Measurements from ENCODE around the gene OCIAD1. TPM values are rescaled to one million over a fixed set of nuclear protein-coding genes. Genes with fewer than 3 reads are reported as not detected.
"Not testable (repeated sequence)": the region's sequence is repeated elsewhere in the genome, so short reads cannot be mapped to it uniquely, and the experiment has no call there.

The OCIAD1 gene
- total RNA-seq, 1 experiment from 2014 or later: 61.0 TPM

DNA sequence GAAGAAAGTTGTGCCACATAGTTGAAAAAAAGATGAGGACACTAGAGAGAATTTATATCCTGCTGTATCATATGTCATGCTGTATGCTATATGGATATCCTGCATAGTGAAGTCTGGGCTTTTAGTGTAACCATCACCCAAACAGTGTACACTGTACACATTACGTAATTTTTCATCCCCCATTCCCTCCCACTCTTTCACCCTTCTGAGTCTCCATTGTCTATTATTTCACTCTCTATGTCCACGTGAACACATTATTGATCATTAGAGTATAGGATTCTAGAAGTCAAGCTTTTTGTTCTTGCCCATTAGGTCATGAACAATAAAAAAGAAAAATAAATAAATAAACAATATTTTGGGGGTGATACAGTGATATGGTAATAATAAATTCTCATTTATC, 32.8 kb upstream of the OCIAD1 start:
- CTCF ChIA-PET: no interaction called here
- Histone ChIP-seq H3K27ac (ENCODE audit: low read length) (no peak overlapping the region), H3K36me3 (ENCODE audit: low read depth, low read length) (no peaks in the 10 kb centered on the region), H3F3A (ENCODE audit: low read length, unreplicated experiment) (no peaks in the 10 kb centered on the region), H3K79me2 (ENCODE audit: low read length) (no peaks in the 10 kb centered on the region), H3K4me3 (ENCODE audit: low read length) (no peak overlapping the region), H4K20me1 (ENCODE audit: low read length) (no peaks in the 10 kb centered on the region), H3K9me2 (replicated peaks; ENCODE audit: low read length) (no peaks in the 10 kb centered on the region), H3K4me1 (ENCODE audit: insufficient read depth, low read length) (peaks cover 36% of the 10 kb centered on the region), H3K9me3 (ENCODE audit: low read length) (no peaks in the 10 kb centered on the region), H3K4me2 (ENCODE audit: low read length) (no peak overlapping the region), H3K27me3 (ENCODE audit: low read length) (no peaks in the 10 kb centered on the region), H2AFZ (ENCODE audit: low read length) (no peak overlapping the region), H3K9ac (ENCODE audit: low read length) (no peak overlapping the region)
- TF ChIP-seq EZH2phosphoT487 (IDR thresholded peaks at IDR 0.05; ENCODE audit: borderline replicate concordance, low read length) (no peak), EZH2 (IDR thresholded peaks at IDR 0.05; ENCODE audit: low read length, unreplicated experiment) (no peak)
- TF ChIP-seq, protein P1, sequence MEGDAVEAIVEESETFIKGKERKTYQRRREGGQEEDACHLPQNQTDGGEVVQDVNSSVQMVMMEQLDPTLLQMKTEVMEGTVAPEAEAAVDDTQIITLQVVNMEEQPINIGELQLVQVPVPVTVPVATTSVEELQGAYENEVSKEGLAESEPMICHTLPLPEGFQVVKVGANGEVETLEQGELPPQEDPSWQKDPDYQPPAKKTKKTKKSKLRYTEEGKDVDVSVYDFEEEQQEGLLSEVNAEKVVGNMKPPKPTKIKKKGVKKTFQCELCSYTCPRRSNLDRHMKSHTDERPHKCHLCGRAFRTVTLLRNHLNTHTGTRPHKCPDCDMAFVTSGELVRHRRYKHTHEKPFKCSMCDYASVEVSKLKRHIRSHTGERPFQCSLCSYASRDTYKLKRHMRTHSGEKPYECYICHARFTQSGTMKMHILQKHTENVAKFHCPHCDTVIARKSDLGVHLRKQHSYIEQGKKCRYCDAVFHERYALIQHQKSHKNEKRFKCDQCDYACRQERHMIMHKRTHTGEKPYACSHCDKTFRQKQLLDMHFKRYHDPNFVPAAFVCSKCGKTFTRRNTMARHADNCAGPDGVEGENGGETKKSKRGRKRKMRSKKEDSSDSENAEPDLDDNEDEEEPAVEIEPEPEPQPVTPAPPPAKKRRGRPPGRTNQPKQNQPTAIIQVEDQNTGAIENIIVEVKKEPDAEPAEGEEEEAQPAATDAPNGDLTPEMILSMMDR (conservative IDR thresholded peaks at IDR 0.05; ENCODE audit: low read depth, low read length): no peak
- POLR2A ChIA-PET (ENCODE audit: unreplicated experiment): no interaction called here
- BruUV-seq (replicated peaks): no TSS peak
- intact Hi-C loops (cut with micrococcal nuclease): no loop called here
- ATAC-seq: no peak
- no peak for DNase-seq

DNA sequence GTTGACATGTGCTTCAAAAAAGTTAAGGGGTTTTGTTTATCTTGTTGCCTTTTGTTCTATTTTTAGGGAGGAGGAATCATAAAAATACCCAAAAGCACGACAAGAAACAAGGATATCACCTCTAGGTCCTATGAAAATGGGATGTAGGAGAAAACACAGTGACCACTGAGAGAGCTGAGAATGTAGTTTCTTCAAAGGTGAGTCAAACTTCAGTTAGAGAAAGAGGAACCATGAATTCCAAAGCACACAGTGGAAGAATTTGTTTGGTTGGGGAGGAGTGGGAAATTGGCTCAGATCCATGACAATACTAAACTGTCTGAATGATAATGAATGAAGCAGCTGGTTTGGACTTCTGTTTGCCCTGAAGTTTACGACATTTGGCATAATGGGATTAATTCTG, 31.7 kb upstream of the OCIAD1 start:
- H3K27me3 ChIP-seq (ENCODE audit: low read length): no peaks in the 10 kb centered on the region
- no peaks in the 10 kb centered on the region for H3K79me2 ChIP-seq (ENCODE audit: low read length)
- DNase-seq (peak; percentile 71), ATAC-seq (peak; percentile 30)
- BruUV-seq (replicated peaks): no TSS peak
- peak overlapping the region; percentile 58 for H3K4me2 ChIP-seq (ENCODE audit: low read length)
- peak overlapping the region; percentile 87 for H3K27ac ChIP-seq (ENCODE audit: low read length)
- H3F3A ChIP-seq (ENCODE audit: low read length, unreplicated experiment): no peaks in the 10 kb centered on the region
- no peaks in the 10 kb centered on the region for H3K9me2 ChIP-seq (replicated peaks; ENCODE audit: low read length)
- H3K9me3 ChIP-seq (ENCODE audit: low read length): no peaks in the 10 kb centered on the region
- H3K4me1 ChIP-seq (ENCODE audit: insufficient read depth, low read length): peaks cover 36% of the 10 kb centered on the region
- H4K20me1 ChIP-seq (ENCODE audit: low read length): no peaks in the 10 kb centered on the region
- POLR2A ChIA-PET (ENCODE audit: unreplicated experiment): no interaction called here
- peak overlapping the region; percentile 65; the same call in 1 of the 2 replicates for H2AFZ ChIP-seq (ENCODE audit: low read length)
- peak overlapping the region; percentile 22 for H3K9ac ChIP-seq (ENCODE audit: low read length)
- H3K4me3 ChIP-seq (ENCODE audit: low read length): 0 out of 2 replicates have a peak overlapping the region, but pooled peaks have one; percentile 9
- H3K36me3 ChIP-seq (ENCODE audit: low read depth, low read length): no peaks in the 10 kb centered on the region
- no peak for TF ChIP-seq EZH2phosphoT487 (IDR thresholded peaks at IDR 0.05; ENCODE audit: borderline replicate concordance, low read length)
- TF ChIP-seq, protein P1 (conservative IDR thresholded peaks at IDR 0.05; ENCODE audit: low read depth, low read length): no peak
- no peak for TF ChIP-seq EZH2 (IDR thresholded peaks at IDR 0.05; ENCODE audit: low read length, unreplicated experiment)
- intact Hi-C loops (cut with micrococcal nuclease): no loop called here
- CTCF ChIA-PET: no interaction called here

DNA sequence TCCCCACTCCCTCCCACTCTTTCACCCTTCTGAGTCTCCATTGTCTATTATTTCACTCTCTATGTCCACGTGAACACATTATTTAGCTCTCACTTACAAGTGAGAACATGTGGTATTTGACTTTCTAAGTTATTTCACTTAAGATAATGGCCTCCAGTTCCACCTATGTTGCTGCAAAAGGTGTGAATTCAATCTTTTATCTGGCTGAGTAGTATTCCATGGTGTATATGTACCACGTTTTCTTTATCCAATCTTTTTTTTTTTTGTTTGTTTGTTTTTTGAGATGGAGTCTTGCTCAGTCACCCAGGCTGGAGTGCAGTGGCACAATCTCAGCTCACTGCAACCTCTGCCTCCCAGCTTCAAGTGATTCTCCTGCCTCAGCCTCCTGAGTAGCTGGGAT, 30.7 kb upstream of the OCIAD1 start:
- CTCF ChIA-PET; BruUV-seq (replicated peaks): not testable (repeated sequence)

More for the DNA sequence above, 30.7 kb upstream of the OCIAD1 start:
- H3K27me3 ChIP-seq (ENCODE audit: low read length); H3K79me2 ChIP-seq (ENCODE audit: low read length); ATAC-seq; H3K9ac ChIP-seq (ENCODE audit: low read length); H4K20me1 ChIP-seq (ENCODE audit: low read length); POLR2A ChIA-PET (ENCODE audit: unreplicated experiment); H3K4me2 ChIP-seq (ENCODE audit: low read length); DNase-seq; H2AFZ ChIP-seq (ENCODE audit: low read length); intact Hi-C loops (cut with micrococcal nuclease); H3K4me3 ChIP-seq (ENCODE audit: low read length); H3K36me3 ChIP-seq (ENCODE audit: low read depth, low read length); H3K9me3 ChIP-seq (ENCODE audit: low read length); H3K9me2 ChIP-seq (replicated peaks; ENCODE audit: low read length); H3F3A ChIP-seq (ENCODE audit: low read length, unreplicated experiment): not testable (repeated sequence)
- peaks cover 36% of the 10 kb centered on the region for H3K4me1 ChIP-seq (ENCODE audit: insufficient read depth, low read length)
- peak overlapping the region; percentile 87; the same call in 1 of the 2 replicates for H3K27ac ChIP-seq (ENCODE audit: low read length)
